ELF-1 (cell line): Measurements from ENCODE around the gene SLC25A23.
"Not testable (repeated sequence)": the region's sequence is repeated elsewhere in the genome, so short reads cannot be mapped to it uniquely, and the experiment has no call there.

Source experiments
- DNase-seq: peaks from one replicate; pipeline ENCODE4 v3.0.0-alpha.2; 2016; ENCODE audit warnings: low read depth, low spot score

The SLC25A23 gene

GRCh38 chr19:6402058-6402457, 57.5 kb downstream of the SLC25A23 start:
- DNase-seq: no peak

- not testable (repeated sequence) for DNase-seq
Observed at GRCh38 chr19:6400062-6400944, 59.3 kb downstream of the SLC25A23 start.

GRCh38 chr19:6396305-6396704, 63.3 kb downstream of the SLC25A23 start:
- no peak for DNase-seq

GRCh38 chr19:6394831-6395230, 64.8 kb downstream of the SLC25A23 start:
- no peak for DNase-seq

- no peak for DNase-seq
Observed at GRCh38 chr19:6393983-6394412, 65.6 kb downstream of the SLC25A23 start.

- peak; percentile 97 for DNase-seq
Observed at GRCh38 chr19:6393074-6393982, 66.3 kb downstream of the SLC25A23 start, which contains the start of gene GTF2F1. GTF2F1 (minus strand) TSS chr19:6393164; CDS start chr19:6392995, 169 bp downstream.

GRCh38 chr19:6392221-6393073, 67.1 kb downstream of the SLC25A23 start:
- no peak for DNase-seq
